Measurements from ENCODE around the gene TMEM164.

DNA sequence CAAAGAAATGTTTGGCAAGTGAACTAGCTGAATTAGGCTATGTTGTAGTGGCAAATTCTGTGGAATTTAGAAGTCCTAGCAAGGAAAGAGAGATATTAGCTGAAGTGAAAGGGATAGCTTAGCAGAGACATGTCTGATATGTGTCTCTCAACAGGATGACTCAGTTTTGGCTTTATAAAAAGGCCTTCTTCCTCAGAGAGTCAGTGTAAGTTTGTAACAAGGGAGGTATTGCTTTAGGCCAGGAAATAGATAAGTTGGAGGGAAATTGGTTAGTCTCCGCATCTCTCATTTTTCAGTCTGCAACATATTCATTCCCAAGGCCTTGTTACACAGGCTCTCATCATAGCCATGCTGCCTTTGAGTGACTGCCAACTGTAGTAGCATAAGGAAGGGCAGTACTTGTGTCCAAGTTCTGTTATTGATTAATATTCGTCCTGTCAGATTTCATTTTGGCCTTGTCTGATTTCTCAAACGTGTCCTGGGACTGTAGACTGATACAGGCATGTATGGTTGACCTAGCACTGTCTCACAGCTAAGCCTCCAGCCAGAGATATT is 4.0 kb downstream of the TMEM164 start:
- TF ChIP-seq, protein P1, sequence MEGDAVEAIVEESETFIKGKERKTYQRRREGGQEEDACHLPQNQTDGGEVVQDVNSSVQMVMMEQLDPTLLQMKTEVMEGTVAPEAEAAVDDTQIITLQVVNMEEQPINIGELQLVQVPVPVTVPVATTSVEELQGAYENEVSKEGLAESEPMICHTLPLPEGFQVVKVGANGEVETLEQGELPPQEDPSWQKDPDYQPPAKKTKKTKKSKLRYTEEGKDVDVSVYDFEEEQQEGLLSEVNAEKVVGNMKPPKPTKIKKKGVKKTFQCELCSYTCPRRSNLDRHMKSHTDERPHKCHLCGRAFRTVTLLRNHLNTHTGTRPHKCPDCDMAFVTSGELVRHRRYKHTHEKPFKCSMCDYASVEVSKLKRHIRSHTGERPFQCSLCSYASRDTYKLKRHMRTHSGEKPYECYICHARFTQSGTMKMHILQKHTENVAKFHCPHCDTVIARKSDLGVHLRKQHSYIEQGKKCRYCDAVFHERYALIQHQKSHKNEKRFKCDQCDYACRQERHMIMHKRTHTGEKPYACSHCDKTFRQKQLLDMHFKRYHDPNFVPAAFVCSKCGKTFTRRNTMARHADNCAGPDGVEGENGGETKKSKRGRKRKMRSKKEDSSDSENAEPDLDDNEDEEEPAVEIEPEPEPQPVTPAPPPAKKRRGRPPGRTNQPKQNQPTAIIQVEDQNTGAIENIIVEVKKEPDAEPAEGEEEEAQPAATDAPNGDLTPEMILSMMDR (IDR thresholded peaks at IDR 0.05; ENCODE audit: low read length): no peak
- no peak for TF ChIP-seq EZH2 (optimal IDR thresholded peaks at IDR 0.05; ENCODE audit: low read depth, low read length)

Data from MM.1S (cell line).